H9 (cell line): ENCODE measurements around the gene EHBP1L1. TPM values are rescaled to one million over a fixed set of nuclear protein-coding genes. Genes with fewer than 3 reads are reported as not detected.
A peak's percentile ranks its signal among the peaks of the same experiment; 100 is the strongest.

Experiments used
- DNase-seq: peaks from one replicate; pipeline ENCODE4 v3.0.0-alpha.2; 2017
- H2AFZ ChIP-seq: one replicate; pipeline ENCODE4 v1.6.1; 2013; ENCODE audit warnings: mild to moderate bottlenecking, low read length, control low read depth, moderate library complexity
- H2AK5ac ChIP-seq: 2 replicates; pipeline ENCODE4 v1.6.1; 2013; ENCODE audit warnings: low read length, control low read depth, mixed read lengths; ENCODE audit not compliant: insufficient read length
- H2BK120ac ChIP-seq: one replicate; pipeline ENCODE4 v1.6.1; 2013; ENCODE audit warnings: low read depth, mild to moderate bottlenecking, low read length, control low read depth, inconsistent platforms; ENCODE audit not compliant: poor library complexity, severe bottlenecking
- H2BK12ac ChIP-seq: 2 replicates; pipeline ENCODE4 v1.6.1; 2013; ENCODE audit warnings: low read length, control low read depth, mixed read lengths, low read depth; ENCODE audit not compliant: insufficient read length
- H2BK15ac ChIP-seq: 2 replicates; pipeline ENCODE4 v1.6.1; 2013; ENCODE audit warnings: low read depth, low read length, control low read depth
- H2BK20ac ChIP-seq: one replicate; pipeline ENCODE4 v1.6.1; 2013; ENCODE audit warnings: low read depth, mild to moderate bottlenecking, low read length, control low read depth, inconsistent platforms; ENCODE audit not compliant: poor library complexity, severe bottlenecking
- H2BK5ac ChIP-seq: 2 replicates; pipeline ENCODE4 v1.6.1; 2013; ENCODE audit warnings: low read length, control low read depth, mixed read lengths; ENCODE audit not compliant: insufficient read length
- H3K14ac ChIP-seq: 2 replicates; pipeline ENCODE4 v1.6.1; 2013; ENCODE audit warnings: low read length, control low read depth; ENCODE audit not compliant: insufficient read depth
- H3K18ac ChIP-seq: 2 replicates; pipeline ENCODE4 v1.6.1; 2013; ENCODE audit warnings: low read depth, mild to moderate bottlenecking, mixed read lengths, low read length, control low read depth; ENCODE audit not compliant: insufficient read length
- H3K23ac ChIP-seq: 2 replicates; pipeline ENCODE4 v1.6.1; 2013; ENCODE audit warnings: low read length, control low read depth, mixed read lengths, low read depth; ENCODE audit not compliant: insufficient read length
- H3K23me2 ChIP-seq: 2 replicates; pipeline ENCODE4 v1.6.1; 2013; ENCODE audit warnings: low read depth, mild to moderate bottlenecking, mixed read lengths, low read length, control low read depth; ENCODE audit not compliant: insufficient read length, poor library complexity, severe bottlenecking
- H3K27ac ChIP-seq: 2 replicates; pipeline ENCODE4 v1.5.1; 2013; ENCODE audit warnings: low read length, control low read depth, mixed read lengths, low read depth; ENCODE audit not compliant: insufficient read length
- H3K27me3 ChIP-seq: 2 replicates; pipeline ENCODE4 v1.6.1; 2013; ENCODE audit warnings: low read length, control low read depth, inconsistent platforms; ENCODE audit not compliant: insufficient read depth
- H3K4ac ChIP-seq: 2 replicates; pipeline ENCODE4 v1.6.1; 2013; ENCODE audit warnings: low read depth, mild to moderate bottlenecking, control low read depth, inconsistent platforms, low read length, moderate library complexity
- H3K4me1 ChIP-seq: 2 replicates; pipeline ENCODE4 v1.6.1; 2013; ENCODE audit warnings: low read length, control low read depth, inconsistent platforms; ENCODE audit not compliant: insufficient read depth
- H3K4me2 ChIP-seq: 2 replicates; pipeline ENCODE4 v1.6.1; 2013; ENCODE audit warnings: low read length, control low read depth, mixed read lengths; ENCODE audit not compliant: insufficient read length, insufficient read depth
- H3K56ac ChIP-seq: 2 replicates; pipeline ENCODE4 v1.6.1; 2013; ENCODE audit warnings: low read depth, mild to moderate bottlenecking, mixed read lengths, low read length, control low read depth; ENCODE audit not compliant: insufficient read length
- H3K79me1 ChIP-seq: 2 replicates; pipeline ENCODE4 v1.6.1; 2013; ENCODE audit warnings: low read depth, mild to moderate bottlenecking, moderate library complexity, low read length, control low read depth, inconsistent platforms; ENCODE audit not compliant: insufficient read depth, poor library complexity, severe bottlenecking
- H3K79me2 ChIP-seq: 2 replicates; pipeline ENCODE4 v1.6.1; 2013; ENCODE audit warnings: low read length, control low read depth, inconsistent platforms; ENCODE audit not compliant: insufficient read depth
- H3K9ac ChIP-seq: 2 replicates; pipeline ENCODE4 v1.6.1; 2013; ENCODE audit warnings: low read length, control low read depth, mixed read lengths; ENCODE audit not compliant: insufficient read length; ENCODE audit errors: extremely low read depth
- H3K9me3 ChIP-seq: one replicate; pipeline ENCODE4 v1.6.1; 2013; ENCODE audit warnings: low read depth, low read length, inconsistent platforms; ENCODE audit not compliant: control insufficient read depth
- H3T11ph ChIP-seq: one replicate; pipeline ENCODE4 v1.6.1; 2013; ENCODE audit warnings: mild to moderate bottlenecking, low read length, control low read depth, inconsistent platforms
- H4K20me1 ChIP-seq: one replicate; pipeline ENCODE4 v1.6.1; 2013; ENCODE audit not compliant: control insufficient read depth, insufficient read length, insufficient read depth
- H4K5ac ChIP-seq: 2 replicates; pipeline ENCODE4 v1.6.1; 2013; ENCODE audit warnings: low read depth, mild to moderate bottlenecking, mixed read lengths, low read length, control low read depth; ENCODE audit not compliant: insufficient read length
- H4K8ac ChIP-seq: replicated peaks from 2 replicates; pipeline ENCODE4 v1.6.1; 2013; ENCODE audit warnings: low read length, control low read depth, mixed read lengths, low read depth; ENCODE audit not compliant: insufficient read length
- H4K91ac ChIP-seq: 2 replicates; pipeline ENCODE4 v1.6.1; 2013; ENCODE audit warnings: low read depth, mild to moderate bottlenecking, moderate library complexity, mixed read lengths, low read length, control low read depth; ENCODE audit not compliant: insufficient read length
- H3K27ac Mint-ChIP-seq, 3 experiments: 2 replicates in 2 of 3; 3 replicates in 1 of 3; pipeline ENCODE4 v1.8.0; 2020 to 2021; ENCODE audit warnings: mixed read lengths in 3 of 3, mild to moderate bottlenecking in 1 of 3, moderate library complexity in 1 of 3
- H3K27me3 Mint-ChIP-seq: 2 replicates; pipeline ENCODE4 v1.8.0; 2021; ENCODE audit warnings: low read depth, mild to moderate bottlenecking, moderate library complexity, mixed read lengths
- H3K36me3 Mint-ChIP-seq, 3 experiments: 2 replicates in 2 of 3; 3 replicates in 1 of 3; pipeline ENCODE4 v1.8.0; 2020 to 2021; ENCODE audit warnings: low read depth in 3 of 3, mixed read lengths in 3 of 3; ENCODE audit not compliant: insufficient read depth in 1 of 3
- H3K4me1 Mint-ChIP-seq, 2 experiments: 2 replicates each; pipeline ENCODE4 v1.8.0; 2020; ENCODE audit warnings: mixed read lengths in 2 of 2
- H3K4me3 Mint-ChIP-seq, 2 experiments: 2 replicates in 1 of 2; 3 replicates in 1 of 2; pipeline ENCODE4 v1.8.0; 2020 to 2021; ENCODE audit warnings: mild to moderate bottlenecking in 2 of 2, mixed read lengths in 2 of 2, moderate library complexity in 1 of 2
- H3K9me3 Mint-ChIP-seq, 2 experiments: 2 replicates in 1 of 2; 3 replicates in 1 of 2; pipeline ENCODE4 v1.8.0; 2020; ENCODE audit warnings: mild to moderate bottlenecking in 2 of 2, mixed read lengths in 2 of 2, moderate library complexity in 1 of 2
- WGBS: extraction: QIAGEN DNeasy Blood & Tissue Kit; methylation state at CpG from one replicate; pipeline ENCODE4 v1.1.7; 2013; ENCODE audit warnings: missing lambda C conversion rate, low lambda C conversion rate, mixed read lengths; ENCODE audit not compliant: insufficient read length; ENCODE audit errors: extremely low coverage; 5-methylcytosine and 5-hydroxymethylcytosine counted together
- total RNA-seq: library from RNA; stranded (reverse); gene quantifications from 2 replicates; pipeline ENCODE4 v1.2.1, GENCODE V29; 2021
- TF ChIP-seq, protein P1 (sequence below): fragments of 200-600 bp; sonication (generic); conservative IDR thresholded peaks from 3 replicates; pipeline ENCODE4 v1.8.0; 2021; ENCODE audit warnings: antibody characterized with exemption, mild to moderate bottlenecking

EHBP1L1 gene
- total RNA-seq, 1 experiment from 2014 or later: 13.8 TPM

DNA sequence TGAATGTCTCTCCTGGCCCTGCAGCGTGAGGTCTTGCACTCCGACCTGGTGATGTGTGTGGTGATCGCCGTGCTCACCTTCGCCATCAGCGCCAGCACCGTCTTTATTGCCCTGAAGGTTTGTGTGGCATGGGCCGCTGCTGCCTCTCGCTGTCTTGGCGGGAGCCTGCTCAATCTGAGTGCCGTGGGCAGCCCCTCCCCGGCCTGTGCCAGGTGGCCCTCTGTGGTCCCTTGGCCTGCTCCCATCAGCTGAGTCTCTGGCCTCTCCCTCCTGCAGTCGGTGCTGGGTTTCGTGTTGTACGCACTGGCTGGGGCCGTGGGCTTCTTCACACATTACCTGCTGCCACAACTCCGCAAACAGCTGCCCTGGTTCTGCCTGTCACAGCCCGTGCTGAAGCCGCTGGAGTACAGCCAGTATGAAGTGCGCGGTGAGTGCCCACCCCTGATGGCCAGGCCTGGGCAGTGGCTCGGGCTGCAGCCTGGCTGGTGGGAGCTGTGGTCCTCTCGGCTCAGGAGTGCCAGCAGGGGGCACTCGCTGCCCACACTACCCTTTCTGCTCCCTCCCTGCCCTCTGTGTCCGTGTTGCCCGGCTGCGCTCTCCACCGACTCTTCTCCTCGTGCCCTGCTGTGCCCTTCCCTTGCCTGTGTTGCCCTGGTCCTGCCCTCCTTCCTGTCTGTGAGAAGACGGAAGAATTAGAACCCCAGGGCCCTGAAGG is 49.9 kb downstream of the EHBP1L1 start:
- Histone ChIP-seq H3K79me2 (no peaks in the 10 kb centered on the region), H3K18ac (no peak overlapping the region), H2BK20ac (no peak overlapping the region), H3K9ac (no peak overlapping the region), H3T11ph (no peak overlapping the region), H2BK120ac (no peak overlapping the region), H3K27me3 (no peaks in the 10 kb centered on the region), H3K27ac (no peak overlapping the region), H3K9me3 (no peaks in the 10 kb centered on the region), H3K4me2 (no peak overlapping the region), H4K8ac (no peak overlapping the region), H3K79me1 (no peaks in the 10 kb centered on the region), H2AFZ (no peak overlapping the region), H2BK15ac (no peak overlapping the region), H3K23ac (no peak overlapping the region), H3K14ac (no peak overlapping the region), H4K91ac (no peak overlapping the region), H3K4me1 (no peaks in the 10 kb centered on the region), H3K56ac (no peak overlapping the region), H2BK12ac (no peak overlapping the region), H3K23me2 (no peaks in the 10 kb centered on the region), H4K20me1 (no peaks in the 10 kb centered on the region), H2AK5ac (no peak overlapping the region), H4K5ac (no peak overlapping the region), H3K4ac (no peak overlapping the region), H2BK5ac (no peak overlapping the region)
- H3K36me3 Mint-ChIP-seq: peaks cover 19 to 81% (median 73%) of the 10 kb centered on the region in 3 experiments; a peak in 6 of 7 replicates
- no peaks in the 10 kb centered on the region for H3K9me3 Mint-ChIP-seq
- peak; percentile 61 for DNase-seq
- no peaks in the 10 kb centered on the region for H3K4me1 Mint-ChIP-seq
- WGBS: no CpG with 5 or more reads among the region's 30 CpGs
- H3K27ac Mint-ChIP-seq: peak overlapping the region in 1 of 3 experiments; percentile 89; a peak in 1 of 7 replicates
- TF ChIP-seq, protein P1, sequence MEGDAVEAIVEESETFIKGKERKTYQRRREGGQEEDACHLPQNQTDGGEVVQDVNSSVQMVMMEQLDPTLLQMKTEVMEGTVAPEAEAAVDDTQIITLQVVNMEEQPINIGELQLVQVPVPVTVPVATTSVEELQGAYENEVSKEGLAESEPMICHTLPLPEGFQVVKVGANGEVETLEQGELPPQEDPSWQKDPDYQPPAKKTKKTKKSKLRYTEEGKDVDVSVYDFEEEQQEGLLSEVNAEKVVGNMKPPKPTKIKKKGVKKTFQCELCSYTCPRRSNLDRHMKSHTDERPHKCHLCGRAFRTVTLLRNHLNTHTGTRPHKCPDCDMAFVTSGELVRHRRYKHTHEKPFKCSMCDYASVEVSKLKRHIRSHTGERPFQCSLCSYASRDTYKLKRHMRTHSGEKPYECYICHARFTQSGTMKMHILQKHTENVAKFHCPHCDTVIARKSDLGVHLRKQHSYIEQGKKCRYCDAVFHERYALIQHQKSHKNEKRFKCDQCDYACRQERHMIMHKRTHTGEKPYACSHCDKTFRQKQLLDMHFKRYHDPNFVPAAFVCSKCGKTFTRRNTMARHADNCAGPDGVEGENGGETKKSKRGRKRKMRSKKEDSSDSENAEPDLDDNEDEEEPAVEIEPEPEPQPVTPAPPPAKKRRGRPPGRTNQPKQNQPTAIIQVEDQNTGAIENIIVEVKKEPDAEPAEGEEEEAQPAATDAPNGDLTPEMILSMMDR: peak; percentile 59
- H3K4me3 Mint-ChIP-seq: no peak overlapping the region
- no peaks in the 10 kb centered on the region for H3K27me3 Mint-ChIP-seq
